PC-3 (cell line): ENCODE results near the gene DELE1. TPM values are rescaled to one million over a fixed set of nuclear protein-coding genes. Genes with fewer than 3 reads are reported as not detected.

Experiments used
- ATAC-seq: fragments of 200-7000 bp; cut with Tn5 transposase; 2 replicates; pipeline ENCODE4 v1.9.1; 2020; ENCODE audit warnings: mild to moderate bottlenecking, moderate library complexity
- BruUV-seq: library from RNA; stranded (reverse); fragments of 400-500 nt; replicated peaks from 2 replicates; lab custom pipeline; 2021; lab: Mats Ljungman, UMichigan
- CTCF ChIA-PET: fragments of 300-600 bp; sonication (Branson Sonifier 250); formaldehyde crosslinking; loops from one replicate; lab custom pipeline; 2022; ENCODE audit warnings: antibody characterized with exemption; lab: Charles Lee
- POLR2A ChIA-PET: fragments of 300-600 bp; sonication (Branson Sonifier 250); formaldehyde crosslinking; loops from one replicate; lab custom pipeline; 2022; ENCODE audit warnings: antibody characterized with exemption; ENCODE audit not compliant: unreplicated experiment; lab: Charles Lee
- DNase-seq: peaks from one replicate; pipeline ENCODE4 v3.0.0-alpha.2; 2015
- H2AFZ ChIP-seq: fragments of 300-600 bp; sonication (generic); 2 replicates; pipeline ENCODE4 v1.6.0; 2016; ENCODE audit warnings: antibody characterized with exemption, low read length
- H3F3A ChIP-seq: fragments of 300-600 bp; sonication (generic); one replicate; pipeline ENCODE4 v1.6.0; 2017; ENCODE audit warnings: antibody characterized with exemption, low read length, control low read depth, mild to moderate bottlenecking; ENCODE audit not compliant: unreplicated experiment
- H3K27ac ChIP-seq: fragments of 300-600 bp; sonication (generic); 2 replicates; pipeline ENCODE4 v1.5.1; 2016; ENCODE audit warnings: mild to moderate bottlenecking, low read length
- H3K27me3 ChIP-seq: fragments of 300-600 bp; sonication (generic); 2 replicates; pipeline ENCODE4 v1.6.1; 2016; ENCODE audit warnings: low read length, mixed read lengths
- H3K36me3 ChIP-seq: fragments of 300-600 bp; sonication (generic); 2 replicates; pipeline ENCODE4 v1.6.1; 2016; ENCODE audit warnings: low read depth, mixed run types, low read length, mixed read lengths
- H3K4me1 ChIP-seq: fragments of 300-600 bp; sonication (generic); 2 replicates; pipeline ENCODE4 v1.5.1; 2016; ENCODE audit warnings: low read length; ENCODE audit not compliant: insufficient read depth
- H3K4me2 ChIP-seq: fragments of 300-600 bp; sonication (generic); 2 replicates; pipeline ENCODE4 v1.6.0; 2016; ENCODE audit warnings: low read length
- H3K4me3 ChIP-seq: fragments of 300-600 bp; sonication (generic); 2 replicates; pipeline ENCODE4 v1.5.1; 2016; ENCODE audit warnings: mild to moderate bottlenecking, low read length, mixed read lengths
- H3K79me2 ChIP-seq: fragments of 300-600 bp; sonication (generic); 2 replicates; pipeline ENCODE4 v1.6.1; 2017; ENCODE audit warnings: low read length, mixed read lengths
- H3K9ac ChIP-seq: fragments of 300-600 bp; sonication (generic); 2 replicates; pipeline ENCODE4 v1.6.0; 2016; ENCODE audit warnings: mild to moderate bottlenecking, low read length
- H3K9me2 ChIP-seq: fragments of 300-600 bp; sonication (generic); replicated peaks from 2 replicates; pipeline ENCODE4 v1.6.1; 2016; ENCODE audit warnings: mixed run types, low read length, mixed read lengths
- H3K9me3 ChIP-seq: fragments of 300-600 bp; sonication (generic); 2 replicates; pipeline ENCODE4 v1.6.1; 2016; ENCODE audit warnings: low read length, mixed read lengths
- H4K20me1 ChIP-seq: fragments of 300-600 bp; sonication (generic); 2 replicates; pipeline ENCODE4 v1.6.1; 2016; ENCODE audit warnings: low read length, mixed read lengths
- EZH2 ChIP-seq: fragments of 300-600 bp; sonication (generic); IDR thresholded peaks from one replicate; pipeline ENCODE4 v1.6.1; 2017; ENCODE audit warnings: antibody characterized with exemption, mild to moderate bottlenecking, low read length; ENCODE audit not compliant: unreplicated experiment
- EZH2phosphoT487 ChIP-seq: fragments of 300-600 bp; sonication (generic); IDR thresholded peaks from 2 replicates; pipeline ENCODE4 v1.6.1; 2018; ENCODE audit warnings: mild to moderate bottlenecking, antibody characterized with exemption, low read length, borderline replicate concordance
- intact Hi-C: fragments of 100-400 bp; cut with micrococcal nuclease; formaldehyde crosslinking; loops from 2 replicates; pipeline ENCODE4 v1.9.0; 2023
- total RNA-seq: library from RNA; depleted of rRNA; stranded (reverse); fragments of >200 nt; gene quantifications from 2 replicates; pipeline ENCODE4 v1.2.3, GENCODE V29; 2014
- TF ChIP-seq, protein P1 (sequence below): fragments of 300-600 bp; sonication (generic); conservative IDR thresholded peaks from 2 replicates; pipeline ENCODE4 v1.5.1; 2017; ENCODE audit warnings: antibody characterized with exemption, low read depth, mild to moderate bottlenecking, low read length

The DELE1 gene
- total RNA-seq, 1 experiment from 2014 or later = 46.6 TPM

GRCh38 chr5:141976176-141976575 lies 52.5 kb downstream of the DELE1 start:
- H3K4me1 ChIP-seq = peaks cover 18% of the 10 kb centered on the region
- no peak overlapping the region for H2AFZ ChIP-seq
- H3F3A ChIP-seq = no peaks in the 10 kb centered on the region
- peaks cover 26% of the 10 kb centered on the region for H3K79me2 ChIP-seq
- no peak overlapping the region for H3K4me2 ChIP-seq
- H3K9ac ChIP-seq = no peak overlapping the region
- peaks cover 37% of the 10 kb centered on the region for H3K36me3 ChIP-seq
- TF ChIP-seq EZH2phosphoT487 (no peak), EZH2 (no peak)
- TF ChIP-seq, protein P1, sequence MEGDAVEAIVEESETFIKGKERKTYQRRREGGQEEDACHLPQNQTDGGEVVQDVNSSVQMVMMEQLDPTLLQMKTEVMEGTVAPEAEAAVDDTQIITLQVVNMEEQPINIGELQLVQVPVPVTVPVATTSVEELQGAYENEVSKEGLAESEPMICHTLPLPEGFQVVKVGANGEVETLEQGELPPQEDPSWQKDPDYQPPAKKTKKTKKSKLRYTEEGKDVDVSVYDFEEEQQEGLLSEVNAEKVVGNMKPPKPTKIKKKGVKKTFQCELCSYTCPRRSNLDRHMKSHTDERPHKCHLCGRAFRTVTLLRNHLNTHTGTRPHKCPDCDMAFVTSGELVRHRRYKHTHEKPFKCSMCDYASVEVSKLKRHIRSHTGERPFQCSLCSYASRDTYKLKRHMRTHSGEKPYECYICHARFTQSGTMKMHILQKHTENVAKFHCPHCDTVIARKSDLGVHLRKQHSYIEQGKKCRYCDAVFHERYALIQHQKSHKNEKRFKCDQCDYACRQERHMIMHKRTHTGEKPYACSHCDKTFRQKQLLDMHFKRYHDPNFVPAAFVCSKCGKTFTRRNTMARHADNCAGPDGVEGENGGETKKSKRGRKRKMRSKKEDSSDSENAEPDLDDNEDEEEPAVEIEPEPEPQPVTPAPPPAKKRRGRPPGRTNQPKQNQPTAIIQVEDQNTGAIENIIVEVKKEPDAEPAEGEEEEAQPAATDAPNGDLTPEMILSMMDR = no peak
- BruUV-seq = no TSS peak
- ChIA-PET CTCF (no interaction called here), POLR2A (no interaction called here)
- no peak overlapping the region for H3K4me3 ChIP-seq
- no peak overlapping the region for H3K27ac ChIP-seq
- H4K20me1 ChIP-seq = no peaks in the 10 kb centered on the region
- intact Hi-C loops = no loop called here
- no peaks in the 10 kb centered on the region for H3K27me3 ChIP-seq
- no peaks in the 10 kb centered on the region for H3K9me2 ChIP-seq
- ATAC-seq (no peak), DNase-seq (no peak)
- no peaks in the 10 kb centered on the region for H3K9me3 ChIP-seq

GRCh38 chr5:141978389-141978788 lies 54.7 kb downstream of the DELE1 start:
- ATAC-seq = no peak
- Histone ChIP-seq H3K27me3 (no peaks in the 10 kb centered on the region), H3K4me3 (no peak overlapping the region), H3K9me3 (no peaks in the 10 kb centered on the region), H2AFZ (no peak overlapping the region), H3F3A (no peaks in the 10 kb centered on the region), H4K20me1 (no peaks in the 10 kb centered on the region), H3K9me2 (no peaks in the 10 kb centered on the region), H3K4me2 (no peak overlapping the region), H3K4me1 (peaks cover 14% of the 10 kb centered on the region), H3K79me2 (peaks cover 13% of the 10 kb centered on the region; the same call in 1 of the 2 replicates), H3K27ac (no peak overlapping the region), H3K9ac (no peak overlapping the region), H3K36me3 (peaks cover 47% of the 10 kb centered on the region)
- TF ChIP-seq, protein P1 = no peak
- TF ChIP-seq EZH2phosphoT487 = no peak
- no peak for TF ChIP-seq EZH2
- POLR2A ChIA-PET = no interaction called here
- CTCF ChIA-PET = interaction anchor here (0.6 kb wide), 1 partner anchor 9 kb away, joined by 9 read pairs; the partner anchor contains the start of gene RNF14
- intact Hi-C loops = no loop called here
- BruUV-seq = no TSS peak
- no peak for DNase-seq

- no peaks in the 10 kb centered on the region for H3K4me1 ChIP-seq
- POLR2A ChIA-PET = no interaction called here
- no peak for ATAC-seq
- no peaks in the 10 kb centered on the region for H3K9me3 ChIP-seq
- H3K4me3 ChIP-seq = no peak overlapping the region
- CTCF ChIA-PET = no interaction called here
- H3F3A ChIP-seq = no peaks in the 10 kb centered on the region
- intact Hi-C loops = no loop called here
- H4K20me1 ChIP-seq = no peaks in the 10 kb centered on the region
- H3K27ac ChIP-seq = no peak overlapping the region
- no peak overlapping the region for H3K4me2 ChIP-seq
- no peak overlapping the region for H3K9ac ChIP-seq
- no peak for DNase-seq
- H3K36me3 ChIP-seq = peaks cover 51% of the 10 kb centered on the region
- BruUV-seq = no TSS peak
- TF ChIP-seq, protein P1 = no peak
- TF ChIP-seq EZH2 (no peak), EZH2phosphoT487 (no peak)
- H2AFZ ChIP-seq = no peak overlapping the region
- no peaks in the 10 kb centered on the region for H3K27me3 ChIP-seq
- no peaks in the 10 kb centered on the region for H3K79me2 ChIP-seq
- no peaks in the 10 kb centered on the region for H3K9me2 ChIP-seq
Observed at GRCh38 chr5:141982626-141983025, 59.0 kb downstream of the DELE1 start.
